ENCODE measurements around the gene PLEKHM3.
"Not testable (repeated sequence)": the region's sequence is repeated elsewhere in the genome, so short reads cannot be mapped to it uniquely, and the experiment has no call there.

GRCh38 chr2:208018124-208018712 is 7.1 kb downstream of the PLEKHM3 start:
- TF ChIP-seq POLR2A, CTCF (IDR thresholded peaks at IDR 0.05): not testable (repeated sequence)

Data from adrenal gland (tissue), 5 donors.